ENCODE data around the gene AFF1.
"Not testable (repeated sequence)": the region's sequence is repeated elsewhere in the genome, so short reads cannot be mapped to it uniquely, and the experiment has no call there.

Gene AFF1

GRCh38 chr4:87067124-87067885 lies 132.5 kb downstream of the AFF1 start:
- no peak for DNase-seq

- no peak for DNase-seq
These were observed 133.8 kb downstream of the AFF1 start for GRCh38 chr4:87068583-87069021.

GRCh38 chr4:87069037-87069742 lies 134.4 kb downstream of the AFF1 start:
- DNase-seq, result no peak

GRCh38 chr4:87071401-87071800 lies 136.6 kb downstream of the AFF1 start:
- DNase-seq, result no peak

GRCh38 chr4:87072545-87072944 lies 137.7 kb downstream of the AFF1 start:
- DNase-seq, result not testable (repeated sequence)

- peak; percentile 58 for DNase-seq
These were observed 138.6 kb downstream of the AFF1 start for GRCh38 chr4:87073199-87074120.

GRCh38 chr4:87074121-87074488 lies 139.3 kb downstream of the AFF1 start:
- DNase-seq, result no peak

GRCh38 chr4:87075876-87076275 lies 141.1 kb downstream of the AFF1 start:
- DNase-seq, result no peak

- no peak for DNase-seq
These were observed 142.0 kb downstream of the AFF1 start for GRCh38 chr4:87076690-87077358.

GRCh38 chr4:87077914-87078585 lies 143.2 kb downstream of the AFF1 start:
- DNase-seq, result no peak

GRCh38 chr4:87078987-87079486 lies 144.2 kb downstream of the AFF1 start:
- no peak for DNase-seq

- no peak for DNase-seq
These were observed 145.2 kb downstream of the AFF1 start for GRCh38 chr4:87079967-87080366.

- DNase-seq, result no peak
These were observed 145.7 kb downstream of the AFF1 start for GRCh38 chr4:87080462-87080861.

GRCh38 chr4:87081826-87082225 lies 147.0 kb downstream of the AFF1 start:
- DNase-seq, result no peak

- not testable (repeated sequence) for DNase-seq
These were observed 150.9 kb downstream of the AFF1 start for GRCh38 chr4:87085732-87086131.

- no peak for DNase-seq
These were observed 151.5 kb downstream of the AFF1 start for GRCh38 chr4:87086143-87086805.

GRCh38 chr4:87087015-87087414 lies 152.2 kb downstream of the AFF1 start:
- no peak for DNase-seq

- DNase-seq, result no peak
These were observed 152.6 kb downstream of the AFF1 start for GRCh38 chr4:87087420-87087819.

- DNase-seq, result no peak
These were observed 153.4 kb downstream of the AFF1 start for GRCh38 chr4:87088186-87088585.

- DNase-seq, result no peak
These were observed 154.6 kb downstream of the AFF1 start for GRCh38 chr4:87089368-87089767.

GRCh38 chr4:87090305-87090704 lies 155.5 kb downstream of the AFF1 start:
- DNase-seq, result no peak

Data from activated naive CD4-positive, alpha-beta T cell treated with anti-CD3 and anti-CD28 coated beads, Interleukin-2, amount 50 U/mL, for 16 hours (primary cell).